ENCODE data around the gene STXBP1.

STXBP1 gene

GRCh38 chr9:127626752-127627493, 14.8 kb downstream of the STXBP1 start:
- no peak for DNase-seq

- no peak for DNase-seq
Observed at GRCh38 chr9:127627494-127627855, 15.4 kb downstream of the STXBP1 start.

DNA sequence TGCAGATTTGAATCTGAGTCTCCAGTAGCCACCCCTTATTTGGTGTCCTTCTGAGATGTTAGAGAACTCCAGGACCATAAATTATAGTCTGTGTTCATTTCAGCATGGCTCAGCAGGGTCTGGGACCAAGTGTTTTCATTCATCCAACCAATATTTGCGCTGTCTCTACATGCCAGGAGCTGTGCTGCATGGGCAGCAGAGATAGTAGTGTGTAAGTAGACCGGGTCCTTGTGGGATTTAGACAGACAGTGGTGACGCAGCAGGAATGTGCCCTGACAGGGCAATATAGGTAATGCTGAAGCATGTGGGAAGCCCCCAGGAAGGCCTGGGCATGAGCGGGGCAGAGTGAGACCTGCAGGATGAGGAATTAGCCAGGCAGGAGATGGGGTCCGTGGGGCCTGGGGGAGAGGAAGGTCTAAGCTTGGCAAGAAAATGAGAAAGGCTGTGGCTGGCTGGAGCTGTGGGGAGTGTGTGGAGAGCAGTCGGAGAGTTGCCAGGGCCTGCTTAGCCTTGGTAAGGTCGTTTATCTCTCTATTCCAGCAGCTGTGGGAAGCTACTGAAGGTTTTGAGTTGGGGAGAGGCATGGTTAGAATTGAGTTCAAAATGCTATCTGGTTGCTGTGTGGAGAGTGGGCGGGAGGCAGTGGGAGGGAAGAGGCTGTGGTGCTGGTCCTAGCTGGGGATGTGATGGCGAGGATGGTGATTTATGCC, 16.8 kb downstream of the STXBP1 start:
- no peak for DNase-seq

DNA sequence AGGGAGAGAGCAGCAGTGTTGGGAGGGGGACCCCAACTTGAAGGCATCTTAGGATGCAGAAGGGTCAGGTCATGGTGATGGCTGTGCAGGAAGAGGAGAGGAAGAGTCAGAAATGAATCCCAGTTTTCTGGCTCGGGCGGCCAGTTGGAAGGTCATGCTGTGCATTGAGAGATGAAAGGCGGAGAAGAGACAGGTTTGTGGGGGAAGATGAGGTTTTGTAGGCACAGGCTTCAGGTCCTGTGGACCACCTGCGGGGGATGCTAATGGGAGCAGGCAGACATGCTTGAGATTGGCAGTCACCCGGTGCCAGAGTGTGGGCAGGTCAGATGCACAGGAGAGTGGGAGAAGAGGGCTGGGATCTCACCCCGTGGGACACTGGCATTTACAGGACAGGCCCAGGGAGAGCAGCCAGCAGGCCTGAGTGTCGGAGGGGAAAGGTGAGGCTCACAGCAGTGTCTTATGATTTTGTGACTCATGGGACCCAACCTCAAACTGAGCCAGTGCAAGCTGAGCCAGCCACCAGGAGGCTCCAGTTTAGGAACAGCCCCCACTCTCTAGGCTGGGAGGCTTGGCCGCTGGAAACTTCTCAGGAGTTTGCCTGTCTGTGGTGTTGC, 17.5 kb downstream of the STXBP1 start:
- no peak for DNase-seq

- no peak for DNase-seq
Observed at GRCh38 chr9:127633216-127633862, 21.3 kb downstream of the STXBP1 start.

GRCh38 chr9:127634021-127634420, 21.9 kb downstream of the STXBP1 start:
- DNase-seq = no peak

- no peak for DNase-seq
Observed at GRCh38 chr9:127634698-127635097, 22.6 kb downstream of the STXBP1 start.

GRCh38 chr9:127635201-127635735, 23.2 kb downstream of the STXBP1 start:
- DNase-seq = no peak

DNA sequence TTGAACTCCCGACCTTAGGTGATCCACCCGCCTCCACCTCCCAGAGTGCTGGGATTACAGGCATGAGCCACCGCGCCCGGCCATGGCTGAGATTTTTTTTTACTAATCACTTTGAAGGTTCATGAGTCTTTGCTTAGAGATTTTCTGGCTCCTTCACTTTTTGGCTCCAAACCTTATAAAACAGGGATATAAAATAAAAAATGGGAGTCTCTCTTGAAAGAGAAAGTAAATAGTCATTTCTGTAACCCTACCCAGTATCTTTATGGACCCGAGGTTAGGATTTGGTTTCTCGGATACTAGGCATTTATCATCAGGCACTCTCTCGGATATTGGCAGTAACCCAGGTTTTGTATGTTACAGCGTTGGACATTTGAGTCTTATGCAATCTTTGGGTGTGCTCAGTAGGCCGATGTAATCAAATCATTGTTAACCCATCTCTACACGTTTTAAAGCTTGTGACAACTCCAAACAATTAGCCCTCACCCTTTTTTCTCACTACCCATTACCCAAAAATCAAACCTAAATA, 25.3 kb downstream of the STXBP1 start:
- DNase-seq = no peak

DNA sequence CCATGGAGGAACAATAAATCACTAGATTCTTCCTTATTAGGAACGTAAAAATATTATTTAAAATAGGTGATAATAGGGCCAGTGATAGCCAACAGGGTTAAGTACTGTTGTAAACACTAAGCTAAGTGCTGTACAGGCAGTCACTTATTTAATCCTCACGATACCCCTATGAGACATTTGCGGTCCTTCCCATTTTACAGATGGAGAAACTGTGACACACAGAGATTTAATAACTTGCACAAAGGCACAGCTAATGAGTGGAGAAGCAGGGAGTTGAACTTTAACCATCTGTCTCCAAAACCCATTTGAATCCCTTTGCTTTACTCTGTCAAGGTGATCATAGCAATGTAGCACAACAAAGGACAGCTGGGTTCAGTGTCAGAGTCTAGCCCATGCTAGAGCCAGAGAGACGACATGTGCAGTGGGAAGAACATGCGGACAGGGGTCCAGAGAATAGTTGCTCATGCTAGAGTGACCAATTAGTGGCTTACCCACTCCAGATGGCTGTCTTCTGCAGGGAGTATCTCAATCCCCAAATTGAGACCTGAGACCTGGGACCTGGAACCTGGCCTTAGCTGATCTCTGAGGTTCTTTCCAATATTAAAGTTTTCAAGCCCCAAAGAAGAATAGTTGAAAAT, 28.9 kb downstream of the STXBP1 start:
- DNase-seq = no peak

GRCh38 chr9:127642082-127642740, 30.1 kb downstream of the STXBP1 start:
- no peak for DNase-seq

DNA sequence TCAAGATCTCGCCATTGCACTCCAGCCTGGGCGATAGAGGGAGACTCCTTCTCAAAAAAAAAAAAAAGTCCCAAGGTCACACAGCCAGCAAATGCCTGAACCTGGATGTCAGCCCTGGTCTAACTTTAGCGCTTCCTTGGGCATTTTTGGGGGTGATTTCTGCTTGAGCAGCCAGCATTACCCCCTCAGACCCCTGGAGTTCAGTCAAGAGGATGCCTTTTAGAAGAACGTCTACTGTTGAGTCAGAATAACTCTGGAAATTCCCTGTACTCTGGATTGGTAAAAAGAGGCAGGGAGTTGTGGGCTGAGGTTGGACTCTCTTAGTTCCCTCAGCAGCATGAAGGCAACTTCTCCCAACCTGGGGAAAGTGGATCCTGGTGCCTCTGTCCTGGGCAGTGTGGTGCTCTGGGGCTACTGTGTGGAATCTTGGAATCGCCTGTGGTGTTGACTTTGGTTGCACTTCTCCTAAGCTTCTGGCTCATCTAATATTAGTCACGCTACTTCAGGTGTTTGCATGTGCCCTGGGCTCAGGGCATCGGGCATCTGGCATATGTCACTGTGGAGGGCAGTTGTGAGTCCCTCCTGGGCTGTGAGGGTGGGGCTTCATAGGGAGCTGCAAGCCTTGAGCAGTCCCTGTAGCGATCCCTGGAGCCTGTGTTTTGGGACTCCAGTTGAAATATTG, 32.2 kb downstream of the STXBP1 start:
- DNase-seq = no peak

- DNase-seq = no peak
Observed at GRCh38 chr9:127644943-127645342, 32.9 kb downstream of the STXBP1 start.

DNA sequence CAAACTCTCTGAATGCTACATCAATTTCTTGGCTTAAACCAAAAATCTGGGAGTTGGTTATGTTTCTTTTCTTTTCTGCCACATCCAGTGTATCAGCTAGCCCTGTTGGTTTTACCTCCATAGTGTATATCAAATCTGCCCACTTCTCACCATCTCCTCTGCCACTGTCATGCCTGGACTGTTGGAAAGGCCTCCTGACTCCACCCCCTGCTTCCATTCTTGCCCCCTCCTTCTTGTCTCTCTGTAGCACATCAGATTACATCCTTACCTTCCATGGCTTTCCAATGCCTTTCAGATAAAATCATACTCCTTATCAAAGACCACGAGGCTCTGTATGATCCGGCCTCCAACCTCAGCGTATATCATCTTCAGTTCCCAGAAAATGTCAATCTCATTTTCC, 35.4 kb downstream of the STXBP1 start:
- DNase-seq = no peak

DNA sequence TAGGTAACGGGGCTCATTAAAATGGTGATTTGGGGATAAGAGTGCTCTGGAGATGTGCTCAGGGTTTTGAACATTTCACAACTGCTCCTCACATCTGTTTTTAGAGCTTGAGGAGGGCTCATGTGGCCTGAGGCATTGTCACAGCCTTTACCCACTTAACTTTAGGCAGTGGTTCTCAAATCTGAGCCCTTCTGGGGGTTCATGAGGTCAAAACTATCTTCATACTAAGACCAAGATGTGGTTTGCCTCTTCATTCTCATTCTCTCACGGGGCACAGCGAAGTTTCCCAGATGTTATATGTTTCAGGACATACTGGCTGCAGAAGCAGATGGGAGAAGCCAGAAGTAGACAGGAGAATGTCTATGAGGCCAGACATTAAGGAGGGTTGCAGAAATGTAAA, 38.4 kb downstream of the STXBP1 start:
- no peak for DNase-seq

DNA sequence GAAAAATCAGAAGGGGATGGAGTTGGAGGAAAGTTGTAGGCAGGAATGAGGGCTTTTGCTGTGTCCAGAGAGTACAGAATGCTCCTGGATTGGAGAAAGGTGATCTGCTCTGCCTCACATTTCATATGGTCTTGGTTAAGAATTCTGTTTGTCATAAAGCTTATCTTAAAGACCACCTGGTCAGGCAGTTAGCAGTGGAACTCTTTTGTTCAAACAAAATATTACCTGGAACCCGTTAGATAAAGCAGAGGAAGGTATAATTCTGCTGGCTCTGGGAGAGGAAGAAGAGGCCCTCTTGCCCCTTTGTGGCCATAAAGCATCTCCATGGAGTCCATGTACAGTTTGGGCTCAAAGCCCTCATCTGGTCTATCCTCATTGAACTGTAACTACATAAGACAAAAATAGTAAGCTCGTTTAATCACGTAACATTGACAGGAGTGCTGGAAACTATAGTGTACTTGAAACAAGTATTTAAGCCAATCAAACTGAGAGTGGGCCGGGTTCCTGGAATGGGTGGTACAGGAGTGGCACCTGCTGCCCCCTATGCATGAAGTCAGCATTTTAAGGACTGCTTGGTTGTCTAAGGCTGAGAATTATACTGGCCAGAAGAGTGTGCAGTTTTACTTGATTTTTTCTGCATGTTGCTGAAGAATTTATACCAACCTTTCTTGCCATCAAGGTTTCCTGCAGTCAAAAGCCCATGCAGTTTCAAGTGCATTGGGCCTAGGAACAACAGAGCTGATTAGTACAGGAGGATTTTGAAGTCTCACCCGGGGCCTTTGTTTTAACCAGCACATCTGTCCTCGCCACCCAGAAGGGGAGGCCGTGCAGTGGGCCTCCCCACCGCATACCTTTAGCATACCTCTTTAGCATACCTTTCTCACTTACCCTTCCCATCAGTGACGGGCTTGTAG, 39.9 kb downstream of the STXBP1 start:
- DNase-seq = no peak

DNA sequence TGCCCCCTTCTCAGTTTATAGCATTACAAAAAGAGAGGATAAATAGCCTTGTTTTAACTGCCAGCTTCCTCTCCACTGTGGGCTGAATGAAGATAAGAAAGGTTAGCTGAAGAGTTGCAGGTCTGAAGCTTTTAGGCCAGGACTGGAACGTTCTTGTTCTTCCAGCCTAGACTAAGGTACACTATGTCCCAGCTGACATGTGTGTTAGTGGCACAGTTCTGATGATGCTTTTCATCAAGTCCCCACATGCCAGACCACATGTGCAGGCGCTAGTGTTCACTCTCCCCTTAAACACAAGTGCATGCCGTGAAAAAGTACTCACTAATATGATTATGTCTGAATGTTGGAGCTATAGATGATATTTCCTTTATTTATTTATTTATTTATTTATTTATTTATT, 40.7 kb downstream of the STXBP1 start:
- DNase-seq = no peak

DNA sequence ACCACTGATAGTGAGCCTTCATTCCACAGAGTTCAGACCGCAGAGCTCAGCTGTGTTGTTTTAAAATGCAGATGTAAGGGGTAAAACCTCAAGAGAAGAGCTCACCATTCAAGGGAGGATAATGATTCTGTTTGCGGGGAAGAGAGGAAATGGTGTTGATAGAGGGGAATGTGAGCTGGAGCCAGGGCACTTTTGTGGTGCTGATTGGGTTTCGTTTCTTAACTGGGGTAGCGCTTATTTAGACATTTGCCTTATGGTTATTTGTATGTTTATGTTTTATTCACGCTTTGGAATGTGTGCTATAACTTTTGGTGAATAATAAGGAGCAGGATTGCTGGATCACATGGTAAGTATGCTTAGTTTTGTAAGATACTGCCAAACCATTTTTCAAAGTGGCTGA, 42.5 kb downstream of the STXBP1 start:
- no peak for DNase-seq

DNA sequence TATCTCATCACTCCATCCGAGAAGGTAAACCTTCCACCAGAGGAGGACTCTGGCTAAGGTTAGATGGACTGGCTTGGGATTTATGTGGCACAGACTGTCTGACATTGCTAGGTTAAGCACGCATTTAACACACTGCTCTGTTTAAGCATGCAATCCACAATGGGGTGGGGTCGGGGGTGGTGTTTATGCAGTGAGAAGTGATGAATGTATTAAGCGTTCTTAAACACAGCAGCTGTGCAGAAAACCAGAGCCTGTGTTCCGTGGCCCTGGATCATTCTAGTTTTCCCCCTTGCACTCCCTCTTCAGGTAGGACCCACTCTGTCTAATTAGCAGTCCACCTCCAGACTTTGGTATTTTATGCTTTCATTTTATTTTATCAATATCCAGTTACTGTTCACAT, 46.4 kb downstream of the STXBP1 start:
- DNase-seq = no peak

Data from bone marrow (tissue), 2 donors.